A549 (cell line): ENCODE results near the gene CCL3. TPM values are rescaled to one million over a fixed set of nuclear protein-coding genes. Genes with fewer than 3 reads are reported as not detected.

ENCODE experiments used
- ATAC-seq, 2 experiments: fragments of 200-7000 bp in 1 of 2; fragments of >200 bp in 1 of 2; cut with Nextera tagmentation in 1 of 2; cut with Tn5 transposase in 1 of 2; 3 replicates each; pipeline versions ENCODE4 v1.8.0 to v1.9.1; 2018 to 2020; ENCODE audit warnings: mild to moderate bottlenecking in 1 of 2, moderate library complexity in 1 of 2
- CTCF ChIA-PET: fragments of 300-600 bp; sonication (Branson Sonifier 250); formaldehyde crosslinking; extraction: SDS; loops from one replicate; lab custom pipeline; 2021; ENCODE audit warnings: antibody characterized with exemption, inconsistent platforms; lab: Yijun Ruan, JAX
- POLR2A ChIA-PET: fragments of 350-600 bp; formaldehyde crosslinking; extraction: SDS; loops from one replicate; lab custom pipeline; 2021; ENCODE audit warnings: antibody characterized with exemption, inconsistent platforms; lab: Yijun Ruan, JAX
- DNase-seq, 2 experiments: peaks; one replicate each; pipeline versions ENCODE4 v3.0.0 to v3.0.0-alpha.2; 2011 to 2016; ENCODE audit warnings: low read depth in 1 of 2, low spot score in 1 of 2
- FAIRE-seq: peaks from 2 replicates; lab custom pipeline; 2011; peaks lifted over from hg19 to GRCh38; lab: Jason Lieb, UNC
- H3K27ac ChIP-seq, 2 experiments: fragments of >200 bp; sonication (Bioruptor Twin); formaldehyde crosslinking; 3 replicates each; pipeline ENCODE4 v1.5.1; 2016 to 2017
- H3K4me1 ChIP-seq: fragments of >200 bp; sonication (Bioruptor Twin); formaldehyde crosslinking; 3 replicates; pipeline ENCODE4 v1.6.1; 2016
- H3K4me2 ChIP-seq: fragments of >200 bp; sonication (Bioruptor Twin); formaldehyde crosslinking; 3 replicates; pipeline ENCODE4 v1.6.1; 2016
- H3K4me3 ChIP-seq: fragments of >200 bp; sonication (Bioruptor Twin); formaldehyde crosslinking; 3 replicates; pipeline ENCODE4 v1.5.1; 2016
- H3K9me3 ChIP-seq: fragments of >200 bp; sonication (Bioruptor Twin); formaldehyde crosslinking; 3 replicates; pipeline ENCODE4 v1.6.1; 2016
- CEBPB ChIP-seq, 2 experiments: fragments of >200 bp in 1 of 2; sonication (Bioruptor Twin) in 1 of 2; formaldehyde crosslinking in 1 of 2; IDR thresholded peaks; 2 replicates each; pipeline ENCODE4 v1.6.1; 2012 to 2016
- CTCF ChIP-seq: fragments of >200 bp; sonication (Bioruptor Twin); formaldehyde crosslinking; IDR thresholded peaks from 3 replicates; pipeline ENCODE4 v1.5.1; 2016
- EHMT2 ChIP-seq: fragments of 200-600 bp; sonication (generic); IDR thresholded peaks from 2 replicates; pipeline ENCODE4 v1.6.1; 2016; ENCODE audit warnings: antibody characterized with exemption, low read depth, mild to moderate bottlenecking, moderate library complexity
- ESRRA ChIP-seq: fragments of 150-350 bp; IDR thresholded peaks from 2 replicates; pipeline ENCODE4 v1.6.1; 2014; ENCODE audit warnings: mild to moderate bottlenecking, low read length, borderline replicate concordance
- FOSL2 ChIP-seq, 2 experiments: fragments of 450-650 bp in 1 of 2; fragments of >200 bp in 1 of 2; sonication (Bioruptor Twin) in 1 of 2; formaldehyde crosslinking; IDR thresholded peaks; 2 replicates each; pipeline versions ENCODE4 v1.5.0 to v1.6.1; 2016 to 2020; ENCODE audit warnings: mild to moderate bottlenecking in 1 of 2, moderate library complexity in 1 of 2
- FOXS1 ChIP-seq: fragments of 250-450 bp; sonication (Bioruptor Pico); IDR thresholded peaks from 2 replicates; pipeline ENCODE4 v1.5.0; 2020; ENCODE audit warnings: mild to moderate bottlenecking, moderate library complexity
- HDAC2 ChIP-seq: fragments of 200-600 bp; sonication (generic); IDR thresholded peaks from 2 replicates; pipeline ENCODE4 v1.6.1; 2016
- HES2 ChIP-seq: fragments of >200 bp; sonication (Bioruptor Twin); formaldehyde crosslinking; IDR thresholded peaks from 2 replicates; pipeline ENCODE4 v1.6.1; 2016
- HOXB13 ChIP-seq: fragments of 250-450 bp; sonication (Bioruptor Pico); IDR thresholded peaks from 2 replicates; pipeline ENCODE4 v1.5.0; 2020; ENCODE audit warnings: low read depth, mild to moderate bottlenecking, moderate library complexity
- JUN ChIP-seq, 2 experiments: fragments of >200 bp; sonication (Bioruptor Twin); formaldehyde crosslinking; IDR thresholded peaks; 2 replicates in 1 of 2; 3 replicates in 1 of 2; pipeline ENCODE4 v1.6.1; 2016 to 2017
- MAFK ChIP-seq: fragments of 450-650 bp; IDR thresholded peaks from 2 replicates; pipeline ENCODE4 v1.6.1; 2014; ENCODE audit not compliant: partially characterized antibody
- MYC ChIP-seq: IDR thresholded peaks from 2 replicates; pipeline ENCODE4 v1.6.1; 2012; ENCODE audit warnings: mild to moderate bottlenecking, inconsistent platforms, low read length, improper control_type of control experiment, borderline replicate concordance
- NFE2L2 ChIP-seq: fragments of 150-350 bp; conservative IDR thresholded peaks from 2 replicates; pipeline ENCODE4 v1.6.1; 2014; ENCODE audit warnings: low read length
- PBX3 ChIP-seq: IDR thresholded peaks from 2 replicates; pipeline ENCODE4 v1.6.1; 2012
- PHF8 ChIP-seq: fragments of 200-600 bp; sonication (generic); IDR thresholded peaks from 2 replicates; pipeline ENCODE4 v1.6.1; 2016; ENCODE audit warnings: low read depth, mild to moderate bottlenecking, antibody characterized with exemption, moderate library complexity, borderline replicate concordance
- POLR2A ChIP-seq: IDR thresholded peaks from 2 replicates; pipeline ENCODE4 v1.6.1; 2012; ENCODE audit warnings: mild to moderate bottlenecking, low read length
- RAD21 ChIP-seq, 2 experiments: fragments of >200 bp in 1 of 2; sonication (Bioruptor Twin) in 1 of 2; formaldehyde crosslinking in 1 of 2; IDR thresholded peaks in 1 of 2; conservative IDR thresholded peaks in 1 of 2; 2 replicates in 1 of 2; 3 replicates in 1 of 2; pipeline ENCODE4 v1.6.1; 2012 to 2018; ENCODE audit warnings: inconsistent platforms in 1 of 2
- RARB ChIP-seq: fragments of 250-450 bp; sonication (Bioruptor Pico); IDR thresholded peaks from 2 replicates; pipeline ENCODE4 v1.8.0; 2021; ENCODE audit warnings: mild to moderate bottlenecking, moderate library complexity
- SMC3 ChIP-seq: fragments of >200 bp; sonication (Bioruptor Twin); formaldehyde crosslinking; IDR thresholded peaks from 3 replicates; pipeline ENCODE4 v1.6.1; 2018; ENCODE audit warnings: inconsistent platforms
- WGBS: methylation state at CpG from one replicate; pipeline ENCODE4 v1.1.6; 2017; ENCODE audit errors: missing lambda C conversion rate; 5-methylcytosine and 5-hydroxymethylcytosine counted together
- polyA plus RNA-seq, 4 experiments: library from polyadenylated mRNA; depleted of rRNA in 3 of 4; stranded (reverse); fragments of >200 nt; fragmentation: RNase III in 1 of 4; extraction: RNeasy Plus Mini Kit Qiagen cat#74134 plus additional on column Dnase treatment in 1 of 4; gene quantifications; 2 replicates in 3 of 4; 3 replicates in 1 of 4; pipeline ENCODE4 v1.2.3, GENCODE V29; 2011 to 2017
- TF ChIP-seq, protein P1 (sequence below): fragments of 250-450 bp; sonication (Bioruptor Pico); IDR thresholded peaks from 2 replicates; pipeline ENCODE4 v1.5.0; 2021; ENCODE audit warnings: mild to moderate bottlenecking, moderate library complexity, borderline replicate concordance
- TF ChIP-seq, protein P2 (sequence below): fragments of 250-450 bp; sonication (Bioruptor Pico); IDR thresholded peaks from 2 replicates; pipeline ENCODE4 v1.5.0; 2020; ENCODE audit warnings: low read depth, mild to moderate bottlenecking, moderate library complexity

Gene CCL3
- polyA plus RNA-seq, 2 of the 4 experiments (the other 2 are of a cell fraction), result not detected

GRCh38 chr17:36128411-36128978 lies 38.6 kb upstream of the CCL3 start (continued):
- no peak for TF ChIP-seq ESRRA
- no peak for TF ChIP-seq FOXS1 (CRISPR knock-in tag)

DNA sequence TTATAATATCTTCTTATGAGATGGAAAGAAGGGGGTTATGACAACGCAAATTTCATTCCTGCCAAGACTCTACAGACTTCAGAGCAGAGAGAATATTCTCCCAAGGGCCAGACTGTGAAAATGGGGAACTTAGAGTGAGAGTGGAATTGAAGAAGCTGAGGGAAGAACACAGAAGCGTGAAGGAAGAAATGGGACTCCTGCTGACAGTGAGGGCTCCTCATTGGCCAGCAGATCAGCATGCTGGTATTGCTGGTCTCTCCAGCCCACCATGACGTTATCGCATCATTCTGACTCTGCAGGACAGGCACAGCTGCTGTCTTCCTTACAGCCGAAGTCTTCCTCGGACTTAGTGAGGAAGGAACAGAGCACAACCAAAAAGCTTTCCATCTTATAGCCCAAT lies 38.0 kb upstream of the CCL3 start:
- no peak for TF ChIP-seq FOSL2 (IDR thresholded peaks at IDR 0.05)
- TF ChIP-seq FOSL2 (CRISPR knock-in tag; IDR thresholded peaks at IDR 0.05), result no peak
- no peak for TF ChIP-seq HOXB13 (CRISPR knock-in tag)
- no peak for TF ChIP-seq MYC
- TF ChIP-seq NFE2L2, result no peak
- TF ChIP-seq POLR2A, result no peak
- TF ChIP-seq CTCF, result no peak
- TF ChIP-seq, protein P1, sequence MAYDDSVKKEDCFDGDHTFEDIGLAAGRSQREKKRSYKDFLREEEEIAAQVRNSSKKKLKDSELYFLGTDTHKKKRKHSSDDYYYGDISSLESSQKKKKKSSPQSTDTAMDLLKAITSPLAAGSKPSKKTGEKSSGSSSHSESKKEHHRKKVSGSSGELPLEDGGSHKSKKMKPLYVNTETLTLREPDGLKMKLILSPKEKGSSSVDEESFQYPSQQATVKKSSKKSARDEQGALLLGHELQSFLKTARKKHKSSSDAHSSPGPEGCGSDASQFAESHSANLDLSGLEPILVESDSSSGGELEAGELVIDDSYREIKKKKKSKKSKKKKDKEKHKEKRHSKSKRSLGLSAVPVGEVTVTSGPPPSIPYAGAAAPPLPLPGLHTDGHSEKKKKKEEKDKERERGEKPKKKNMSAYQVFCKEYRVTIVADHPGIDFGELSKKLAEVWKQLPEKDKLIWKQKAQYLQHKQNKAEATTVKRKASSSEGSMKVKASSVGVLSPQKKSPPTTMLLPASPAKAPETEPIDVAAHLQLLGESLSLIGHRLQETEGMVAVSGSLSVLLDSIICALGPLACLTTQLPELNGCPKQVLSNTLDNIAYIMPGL, result no peak
- TF ChIP-seq EHMT2, result no peak
- no peak for TF ChIP-seq HES2
- no peak for TF ChIP-seq SMC3
- TF ChIP-seq ESRRA, result no peak
- TF ChIP-seq PBX3, result no peak
- no peak for TF ChIP-seq RARB (CRISPR knock-in tag)
- TF ChIP-seq, protein P2, sequence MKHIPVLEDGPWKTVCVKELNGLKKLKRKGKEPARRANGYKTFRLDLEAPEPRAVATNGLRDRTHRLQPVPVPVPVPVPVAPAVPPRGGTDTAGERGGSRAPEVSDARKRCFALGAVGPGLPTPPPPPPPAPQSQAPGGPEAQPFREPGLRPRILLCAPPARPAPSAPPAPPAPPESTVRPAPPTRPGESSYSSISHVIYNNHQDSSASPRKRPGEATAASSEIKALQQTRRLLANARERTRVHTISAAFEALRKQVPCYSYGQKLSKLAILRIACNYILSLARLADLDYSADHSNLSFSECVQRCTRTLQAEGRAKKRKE (CRISPR knock-in tag), result no peak
- no peak for TF ChIP-seq JUN (IDR thresholded peaks at IDR 0.05)
- no peak for TF ChIP-seq HDAC2
- TF ChIP-seq CEBPB (IDR thresholded peaks at IDR 0.05), result no peak
- TF ChIP-seq RAD21 (conservative IDR thresholded peaks at IDR 0.05 in 1 of 2, IDR thresholded peaks at IDR 0.05 in 1 of 2), result no peak
- no peak for TF ChIP-seq MAFK
- no peak for TF ChIP-seq PHF8
- TF ChIP-seq, all 56 proteins: peak for 0
- Histone ChIP-seq H3K4me2 (no peak overlapping the region), H3K27ac (no peak overlapping the region), H3K4me3 (no peak overlapping the region), H3K9me3 (0 out of 3 replicates have a peak, but pooled peaks cover 6% of the 10 kb centered on the region), H3K4me1 (no peaks in the 10 kb centered on the region)
- ATAC-seq (no peak), DNase-seq (no peak), FAIRE-seq (no peak)
- POLR2A ChIA-PET, result no interaction called here
- CTCF ChIA-PET, result interaction anchor here (0.5 to 1.6 kb wide), 10 partner anchors 9 to 820 kb away, joined by 3 to 6 read pairs (median 3); no protein-coding TSS in a partner anchor
- 36% methylated on average over 6 of the region's 6 CpGs for WGBS
